Ascending aorta (tissue), 2 donors: ENCODE data around the gene SLC1A3. TPM values are rescaled to one million over a fixed set of nuclear protein-coding genes. Genes with fewer than 3 reads are reported as not detected.

Source experiments
- DNase-seq, 2 donors: peaks; one replicate each; pipeline ENCODE4 v3.0.0-alpha.2; 2019; ENCODE audit warnings: low spot score in 2 of 2
- H3K27ac ChIP-seq, 2 donors: fragments of 200-600 bp; sonication (generic); one replicate each; pipeline ENCODE4 v1.5.1; 2016 to 2017; ENCODE audit warnings: mild to moderate bottlenecking in 1 of 2
- H3K27me3 ChIP-seq: fragments of 200-600 bp; sonication (generic); one replicate; pipeline ENCODE4 v1.5.1; 2017
- H3K36me3 ChIP-seq, 2 donors: fragments of 200-600 bp; sonication (generic); one replicate each; pipeline ENCODE4 v1.5.1; 2016
- H3K4me1 ChIP-seq, 2 donors: fragments of 200-600 bp; sonication (generic); one replicate each; pipeline ENCODE4 v1.5.1; 2016 to 2017; ENCODE audit warnings: mild to moderate bottlenecking in 1 of 2
- H3K4me3 ChIP-seq, 2 donors: fragments of 200-600 bp; sonication (generic); one replicate each; pipeline ENCODE4 v1.5.1; 2016 to 2017; ENCODE audit warnings: mild to moderate bottlenecking in 1 of 2
- H3K9me3 ChIP-seq, 2 donors: fragments of 200-600 bp; sonication (generic); one replicate each; pipeline ENCODE4 v1.5.1; 2016
- intact Hi-C: fragments of 100-400 bp; cut with DNase I; formaldehyde crosslinking; loops from one replicate; pipeline ENCODE4 v1.15.1; 2023
- total RNA-seq: library from RNA; depleted of rRNA; stranded (reverse); fragments of >200 nt; gene quantifications from one replicate; pipeline ENCODE4 v1.1.0, GENCODE V29; 2016
- TF ChIP-seq, protein P1 (sequence below), 3 experiments: fragments of 200-600 bp in 2 of 3; fragments of 450-650 bp in 1 of 3; sonication (generic) in 2 of 3; IDR thresholded peaks; one replicate each; pipeline ENCODE4 v1.5.1; 2016 to 2019; ENCODE audit warnings: antibody characterized with exemption in 3 of 3, mild to moderate bottlenecking in 1 of 3, moderate library complexity in 1 of 3

The SLC1A3 gene
- total RNA-seq, 1 donor from 2014 or later: 3.0 TPM

DNA sequence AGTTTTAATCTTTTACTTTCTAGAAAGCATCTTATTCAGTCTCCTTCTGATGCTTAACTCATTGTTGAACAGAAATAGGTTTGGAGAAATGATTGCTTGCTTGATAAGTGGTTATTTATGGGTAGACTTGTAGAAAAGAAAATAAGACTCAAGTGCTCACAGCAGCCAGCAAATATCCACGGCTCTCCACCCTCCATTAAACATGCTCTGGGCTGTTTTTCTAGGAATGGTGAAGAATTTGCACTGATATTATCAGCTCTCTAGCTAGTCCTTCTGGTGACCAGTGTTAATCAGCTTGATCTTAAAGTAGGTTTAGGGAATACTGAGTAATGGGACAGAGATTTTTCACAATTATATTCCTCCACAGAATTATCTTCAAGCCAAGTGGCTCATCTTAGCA is 60.6 kb downstream of the SLC1A3 start:
- Histone ChIP-seq H3K27ac (no peak overlapping the region), H3K9me3 (no peaks in the 10 kb centered on the region), H3K4me1 (no peaks in the 10 kb centered on the region), H3K36me3 (no peaks in the 10 kb centered on the region), H3K4me3 (no peak overlapping the region), H3K27me3 (no peaks in the 10 kb centered on the region)
- DNase-seq: no peak
- TF ChIP-seq, protein P1, sequence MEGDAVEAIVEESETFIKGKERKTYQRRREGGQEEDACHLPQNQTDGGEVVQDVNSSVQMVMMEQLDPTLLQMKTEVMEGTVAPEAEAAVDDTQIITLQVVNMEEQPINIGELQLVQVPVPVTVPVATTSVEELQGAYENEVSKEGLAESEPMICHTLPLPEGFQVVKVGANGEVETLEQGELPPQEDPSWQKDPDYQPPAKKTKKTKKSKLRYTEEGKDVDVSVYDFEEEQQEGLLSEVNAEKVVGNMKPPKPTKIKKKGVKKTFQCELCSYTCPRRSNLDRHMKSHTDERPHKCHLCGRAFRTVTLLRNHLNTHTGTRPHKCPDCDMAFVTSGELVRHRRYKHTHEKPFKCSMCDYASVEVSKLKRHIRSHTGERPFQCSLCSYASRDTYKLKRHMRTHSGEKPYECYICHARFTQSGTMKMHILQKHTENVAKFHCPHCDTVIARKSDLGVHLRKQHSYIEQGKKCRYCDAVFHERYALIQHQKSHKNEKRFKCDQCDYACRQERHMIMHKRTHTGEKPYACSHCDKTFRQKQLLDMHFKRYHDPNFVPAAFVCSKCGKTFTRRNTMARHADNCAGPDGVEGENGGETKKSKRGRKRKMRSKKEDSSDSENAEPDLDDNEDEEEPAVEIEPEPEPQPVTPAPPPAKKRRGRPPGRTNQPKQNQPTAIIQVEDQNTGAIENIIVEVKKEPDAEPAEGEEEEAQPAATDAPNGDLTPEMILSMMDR (IDR thresholded peaks at IDR 0.05): no peak
- intact Hi-C loops: no loop called here

DNA sequence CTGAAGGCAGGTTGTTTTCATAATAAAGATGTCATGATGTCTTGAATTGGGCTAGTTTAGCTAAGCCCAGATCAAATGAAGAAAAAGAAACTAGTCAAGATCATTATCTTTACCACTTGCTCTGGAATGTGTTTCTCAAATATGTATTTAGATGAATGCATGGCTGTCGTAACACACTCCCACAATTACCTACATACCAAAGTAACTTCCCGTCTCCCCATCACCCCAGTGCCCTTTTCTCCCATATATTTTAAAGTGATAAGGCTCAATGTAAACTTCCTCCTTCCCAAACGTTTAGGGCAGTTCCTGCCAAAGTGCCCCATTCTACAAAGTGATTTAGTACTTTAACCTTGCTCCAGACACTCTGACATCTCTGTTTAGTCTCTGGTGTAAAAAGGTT is 61.4 kb downstream of the SLC1A3 start:
- no peaks in the 10 kb centered on the region for H3K36me3 ChIP-seq
- TF ChIP-seq, protein P1 (IDR thresholded peaks at IDR 0.05): no peak
- H3K4me3 ChIP-seq: no peak overlapping the region
- H3K9me3 ChIP-seq: no peaks in the 10 kb centered on the region
- intact Hi-C loops: no loop called here
- H3K27me3 ChIP-seq: no peaks in the 10 kb centered on the region
- H3K4me1 ChIP-seq: no peaks in the 10 kb centered on the region
- no peak for DNase-seq
- H3K27ac ChIP-seq: no peak overlapping the region

DNA sequence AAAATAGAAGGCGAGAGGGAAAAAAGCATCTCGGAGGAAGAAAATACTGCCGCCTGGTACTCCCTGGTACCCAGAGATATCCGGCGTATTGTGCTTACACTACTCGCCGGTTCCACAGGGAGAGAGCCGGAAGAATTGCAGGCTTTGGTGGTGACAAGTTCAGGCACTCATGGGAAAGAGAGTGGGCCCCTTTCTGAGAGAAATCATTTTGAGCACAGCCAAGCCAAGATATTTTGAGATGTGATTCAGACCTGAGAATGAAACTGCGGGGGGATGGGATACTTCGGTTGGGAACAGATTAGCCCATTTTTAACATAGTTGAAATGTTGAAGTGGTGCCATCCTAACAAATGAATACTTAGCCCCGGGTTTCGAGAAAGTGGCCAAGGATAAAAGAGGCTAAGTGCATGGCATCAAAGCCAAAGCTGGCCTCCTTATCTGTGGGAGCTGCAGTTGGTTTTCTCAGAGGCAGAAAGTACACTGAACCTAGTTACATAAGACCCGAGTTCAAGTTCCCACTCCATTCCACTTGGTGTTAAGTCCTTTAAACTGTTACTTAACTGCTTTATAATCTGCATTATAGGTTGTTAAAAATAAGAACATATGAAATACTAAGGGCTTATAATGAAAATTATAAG is 62.7 kb downstream of the SLC1A3 start:
- DNase-seq: no peak
- no peaks in the 10 kb centered on the region for H3K9me3 ChIP-seq
- H3K27ac ChIP-seq: peak overlapping the region; percentile 26 to 31
- no peak overlapping the region for H3K4me3 ChIP-seq
- H3K36me3 ChIP-seq: no peaks in the 10 kb centered on the region
- no peaks in the 10 kb centered on the region for H3K27me3 ChIP-seq
- intact Hi-C loops: no loop called here
- TF ChIP-seq, protein P1 (IDR thresholded peaks at IDR 0.05): no peak
- no peaks in the 10 kb centered on the region for H3K4me1 ChIP-seq

DNA sequence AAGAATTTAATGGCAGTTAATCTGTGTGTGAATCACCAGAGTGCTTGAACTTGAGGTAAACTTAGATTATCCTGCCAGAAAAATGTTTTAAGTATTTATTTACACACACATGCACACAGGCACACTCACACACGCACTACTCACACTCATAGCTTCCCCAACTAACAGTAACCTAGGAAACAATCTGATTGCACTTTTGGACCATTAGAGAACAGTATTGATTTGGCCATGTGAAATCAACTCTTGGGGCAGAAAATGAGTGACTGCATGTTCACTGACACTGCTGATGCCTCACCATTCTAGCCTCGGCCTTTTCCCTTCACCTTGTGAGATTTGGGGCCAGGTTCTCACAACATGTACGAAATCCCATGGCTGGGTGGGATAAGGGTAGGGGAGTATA is 64.1 kb downstream of the SLC1A3 start:
- no peaks in the 10 kb centered on the region for H3K36me3 ChIP-seq
- H3K4me1 ChIP-seq: no peaks in the 10 kb centered on the region
- H3K4me3 ChIP-seq: no peak overlapping the region
- intact Hi-C loops: no loop called here
- no peaks in the 10 kb centered on the region for H3K27me3 ChIP-seq
- H3K27ac ChIP-seq: no peak overlapping the region
- TF ChIP-seq, protein P1 (IDR thresholded peaks at IDR 0.05): no peak
- no peaks in the 10 kb centered on the region for H3K9me3 ChIP-seq
- DNase-seq: no peak

DNA sequence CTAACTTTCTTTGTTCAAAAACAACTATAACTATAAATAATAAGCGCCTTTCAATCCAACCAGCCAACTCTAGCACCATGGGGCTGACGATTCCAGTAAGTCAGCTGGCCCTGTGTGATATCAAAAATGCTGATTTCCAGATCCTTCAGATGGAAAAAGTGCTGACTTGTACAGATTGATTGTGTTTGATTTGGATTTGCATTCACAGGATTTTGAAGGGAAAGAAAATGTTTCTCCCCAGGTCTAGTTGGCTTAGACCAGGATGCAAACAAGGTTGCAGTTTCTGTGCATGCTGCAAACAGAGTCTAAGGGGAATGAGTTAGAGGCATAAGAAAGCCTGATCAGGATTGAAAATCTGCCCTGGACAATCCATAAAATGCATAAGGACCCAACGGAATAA is 68.9 kb downstream of the SLC1A3 start:
- DNase-seq: no peak
- Histone ChIP-seq H3K36me3 (no peaks in the 10 kb centered on the region), H3K27ac (no peak overlapping the region), H3K9me3 (no peaks in the 10 kb centered on the region), H3K4me1 (no peaks in the 10 kb centered on the region), H3K27me3 (no peaks in the 10 kb centered on the region), H3K4me3 (no peak overlapping the region)
- intact Hi-C loops: no loop called here
- TF ChIP-seq, protein P1 (IDR thresholded peaks at IDR 0.05): no peak
